ENCODE data around the gene PRKAG3.

- no peak for TF ChIP-seq CTCF (IDR thresholded peaks at IDR 0.05)
- no peak for TF ChIP-seq POLR2A (IDR thresholded peaks at IDR 0.05)
Observed at GRCh38 chr2:218865396-218865795, 33.8 kb upstream of the PRKAG3 start.
